Measurements from ENCODE around the gene C4orf51.

Gene C4orf51

DNA sequence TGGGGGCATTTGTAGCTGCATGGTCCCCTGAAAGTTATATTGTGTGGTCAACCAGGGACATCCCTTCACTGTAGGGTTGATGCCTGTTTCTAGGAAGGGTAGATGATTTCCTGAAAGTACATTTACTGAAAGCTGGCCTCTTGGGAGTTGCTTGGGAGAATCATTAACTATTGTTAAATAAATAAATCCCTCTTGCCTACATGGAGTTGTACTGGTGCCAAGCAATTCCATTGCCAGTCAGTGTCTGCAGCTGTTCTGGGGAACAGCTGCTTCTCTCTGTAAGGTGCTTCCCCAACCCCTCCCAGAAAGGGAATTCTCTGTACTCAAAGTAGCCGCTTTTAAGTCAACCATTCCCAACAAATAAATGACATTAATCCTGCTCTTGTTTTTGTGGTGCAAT lies 51.1 kb downstream of the C4orf51 start:
- no peak for TF ChIP-seq GABPA (IDR thresholded peaks at IDR 0.05; ENCODE audit: low read depth)
- TF ChIP-seq, protein P1, sequence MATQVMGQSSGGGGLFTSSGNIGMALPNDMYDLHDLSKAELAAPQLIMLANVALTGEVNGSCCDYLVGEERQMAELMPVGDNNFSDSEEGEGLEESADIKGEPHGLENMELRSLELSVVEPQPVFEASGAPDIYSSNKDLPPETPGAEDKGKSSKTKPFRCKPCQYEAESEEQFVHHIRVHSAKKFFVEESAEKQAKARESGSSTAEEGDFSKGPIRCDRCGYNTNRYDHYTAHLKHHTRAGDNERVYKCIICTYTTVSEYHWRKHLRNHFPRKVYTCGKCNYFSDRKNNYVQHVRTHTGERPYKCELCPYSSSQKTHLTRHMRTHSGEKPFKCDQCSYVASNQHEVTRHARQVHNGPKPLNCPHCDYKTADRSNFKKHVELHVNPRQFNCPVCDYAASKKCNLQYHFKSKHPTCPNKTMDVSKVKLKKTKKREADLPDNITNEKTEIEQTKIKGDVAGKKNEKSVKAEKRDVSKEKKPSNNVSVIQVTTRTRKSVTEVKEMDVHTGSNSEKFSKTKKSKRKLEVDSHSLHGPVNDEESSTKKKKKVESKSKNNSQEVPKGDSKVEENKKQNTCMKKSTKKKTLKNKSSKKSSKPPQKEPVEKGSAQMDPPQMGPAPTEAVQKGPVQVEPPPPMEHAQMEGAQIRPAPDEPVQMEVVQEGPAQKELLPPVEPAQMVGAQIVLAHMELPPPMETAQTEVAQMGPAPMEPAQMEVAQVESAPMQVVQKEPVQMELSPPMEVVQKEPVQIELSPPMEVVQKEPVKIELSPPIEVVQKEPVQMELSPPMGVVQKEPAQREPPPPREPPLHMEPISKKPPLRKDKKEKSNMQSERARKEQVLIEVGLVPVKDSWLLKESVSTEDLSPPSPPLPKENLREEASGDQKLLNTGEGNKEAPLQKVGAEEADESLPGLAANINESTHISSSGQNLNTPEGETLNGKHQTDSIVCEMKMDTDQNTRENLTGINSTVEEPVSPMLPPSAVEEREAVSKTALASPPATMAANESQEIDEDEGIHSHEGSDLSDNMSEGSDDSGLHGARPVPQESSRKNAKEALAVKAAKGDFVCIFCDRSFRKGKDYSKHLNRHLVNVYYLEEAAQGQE (IDR thresholded peaks at IDR 0.05; ENCODE audit: insufficient replicate concordance, low read depth) = no peak
- TF ChIP-seq POLR2AphosphoS5 (IDR thresholded peaks at IDR 0.05; ENCODE audit: low read depth) = no peak
- TF ChIP-seq, protein P2, sequence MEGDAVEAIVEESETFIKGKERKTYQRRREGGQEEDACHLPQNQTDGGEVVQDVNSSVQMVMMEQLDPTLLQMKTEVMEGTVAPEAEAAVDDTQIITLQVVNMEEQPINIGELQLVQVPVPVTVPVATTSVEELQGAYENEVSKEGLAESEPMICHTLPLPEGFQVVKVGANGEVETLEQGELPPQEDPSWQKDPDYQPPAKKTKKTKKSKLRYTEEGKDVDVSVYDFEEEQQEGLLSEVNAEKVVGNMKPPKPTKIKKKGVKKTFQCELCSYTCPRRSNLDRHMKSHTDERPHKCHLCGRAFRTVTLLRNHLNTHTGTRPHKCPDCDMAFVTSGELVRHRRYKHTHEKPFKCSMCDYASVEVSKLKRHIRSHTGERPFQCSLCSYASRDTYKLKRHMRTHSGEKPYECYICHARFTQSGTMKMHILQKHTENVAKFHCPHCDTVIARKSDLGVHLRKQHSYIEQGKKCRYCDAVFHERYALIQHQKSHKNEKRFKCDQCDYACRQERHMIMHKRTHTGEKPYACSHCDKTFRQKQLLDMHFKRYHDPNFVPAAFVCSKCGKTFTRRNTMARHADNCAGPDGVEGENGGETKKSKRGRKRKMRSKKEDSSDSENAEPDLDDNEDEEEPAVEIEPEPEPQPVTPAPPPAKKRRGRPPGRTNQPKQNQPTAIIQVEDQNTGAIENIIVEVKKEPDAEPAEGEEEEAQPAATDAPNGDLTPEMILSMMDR (IDR thresholded peaks at IDR 0.05; ENCODE audit: insufficient read depth, low read length) = no peak
- Histone ChIP-seq H3K4me3 (replicated peaks; ENCODE audit: insufficient read depth, low read length) (no peak overlapping the region), H3K27me3 (ENCODE audit: insufficient read depth, poor library complexity, severe bottlenecking) (peaks cover 18% of the 10 kb centered on the region), H3K27ac (replicated peaks) (no peak overlapping the region)
- no peak for DNase-seq (ENCODE audit: low read depth in 1 of 2, low spot score in 1 of 2)

DNA sequence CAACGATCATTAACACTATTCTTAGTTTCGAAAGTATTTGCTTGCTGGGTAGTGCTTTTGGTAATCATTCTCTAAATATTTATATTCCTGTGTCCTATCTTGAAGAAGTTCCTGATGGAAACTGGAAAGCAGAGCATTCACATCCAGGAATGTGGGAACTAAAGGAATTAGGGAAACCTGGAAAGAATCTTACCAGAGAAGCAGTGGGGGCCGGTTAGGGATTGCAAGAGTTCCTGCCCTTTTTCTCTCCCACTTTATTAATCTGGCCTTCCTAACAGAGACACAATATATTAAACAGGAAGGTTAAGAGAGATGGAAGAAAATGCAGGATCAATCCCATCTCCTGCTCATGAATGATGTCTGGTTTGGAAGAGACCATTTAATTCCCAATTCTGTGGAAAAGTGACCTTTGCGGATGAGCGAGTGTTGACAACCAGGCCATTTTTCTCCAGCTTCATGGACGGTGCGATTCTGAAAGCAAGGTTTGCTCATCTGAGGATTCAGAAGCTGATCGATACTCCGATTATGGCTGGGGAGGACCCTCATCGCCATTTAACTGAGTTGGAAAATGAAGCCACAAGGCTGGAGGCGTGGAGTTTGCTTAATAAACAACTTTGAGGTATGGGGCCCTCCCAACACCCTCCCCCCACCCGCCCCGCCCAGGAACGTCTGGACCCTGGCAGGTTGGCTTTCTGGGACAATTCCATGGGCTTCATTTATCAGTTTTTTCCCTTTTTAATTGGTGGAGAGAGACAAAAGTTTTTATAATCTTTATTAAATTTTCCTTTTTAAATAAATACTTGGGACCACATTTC lies 52.3 kb downstream of the C4orf51 start:
- TF ChIP-seq, protein P2 (IDR thresholded peaks at IDR 0.05; ENCODE audit: insufficient read depth, low read length) = no peak
- TF ChIP-seq SPI1 (IDR thresholded peaks at IDR 0.05; ENCODE audit: borderline replicate concordance, low read depth) (no peak), POLR2AphosphoS5 (IDR thresholded peaks at IDR 0.05; ENCODE audit: low read depth) (no peak), GABPA (IDR thresholded peaks at IDR 0.05; ENCODE audit: low read depth) (no peak)
- TF ChIP-seq, protein P1 (IDR thresholded peaks at IDR 0.05; ENCODE audit: insufficient replicate concordance, low read depth) = no peak
- H3K27ac ChIP-seq (replicated peaks) = no peak overlapping the region
- H3K4me3 ChIP-seq (replicated peaks; ENCODE audit: insufficient read depth, low read length) = peak overlapping the region; percentile 51
- peaks cover 18% of the 10 kb centered on the region for H3K27me3 ChIP-seq (ENCODE audit: insufficient read depth, poor library complexity, severe bottlenecking)
- DNase-seq (ENCODE audit: low read depth in 1 of 2, low spot score in 1 of 2) = no peak

DNA sequence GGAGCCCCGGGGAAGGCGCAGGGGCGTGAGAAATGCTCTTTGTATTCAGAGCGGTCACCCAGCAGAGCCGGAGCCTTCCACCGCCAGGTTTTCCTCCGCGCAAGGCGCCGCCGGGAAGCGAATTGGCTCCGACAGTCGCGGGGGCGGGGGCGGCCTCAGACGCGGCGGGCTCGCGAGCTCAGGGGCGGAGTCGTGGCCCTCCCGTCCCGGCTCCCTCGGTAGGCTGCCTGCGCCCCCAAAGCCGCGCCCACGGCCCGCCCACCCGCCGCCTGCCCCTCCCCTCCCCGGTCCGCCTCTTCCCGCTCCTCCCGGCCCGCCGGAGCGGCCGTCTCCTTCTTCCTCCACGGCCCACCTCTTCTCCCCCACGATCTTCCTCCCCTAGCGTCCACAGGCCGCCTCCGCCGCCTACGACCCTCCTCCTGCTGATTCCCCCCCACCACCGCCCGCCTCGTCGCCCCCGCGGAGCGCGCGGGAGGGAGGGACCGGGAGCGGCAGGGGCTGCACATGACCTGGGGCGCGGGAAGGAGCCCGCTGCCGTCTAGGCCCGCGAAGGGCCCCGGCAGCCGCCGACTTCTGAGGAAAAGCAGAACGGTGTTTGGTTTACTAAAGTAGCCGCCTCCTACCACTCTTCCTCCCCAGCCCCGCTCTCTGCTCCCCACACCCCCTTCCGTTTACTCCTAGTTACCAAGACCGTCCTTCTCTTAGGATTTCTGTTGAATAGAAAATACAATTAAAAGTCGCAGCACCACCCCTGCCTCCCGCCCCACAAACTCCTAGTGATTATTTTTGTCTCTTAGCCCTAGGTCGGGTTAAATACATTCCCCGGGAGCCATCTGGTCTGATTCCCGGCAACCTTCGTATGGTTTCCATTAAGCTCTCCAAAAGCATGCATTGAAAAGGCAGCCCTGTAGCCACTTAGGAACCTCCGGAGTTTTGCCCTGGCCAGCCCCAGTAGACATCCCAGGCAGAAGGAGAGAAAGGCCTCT lies 53.2 kb downstream of the C4orf51 start:
- DNase-seq (ENCODE audit: low read depth in 1 of 2, low spot score in 1 of 2) = peak; percentile 14 to 50

More for the DNA sequence above, 53.2 kb downstream of the C4orf51 start:
- TF ChIP-seq, protein P2 (IDR thresholded peaks at IDR 0.05; ENCODE audit: insufficient read depth, low read length) = no peak
- TF ChIP-seq SPI1 (IDR thresholded peaks at IDR 0.05; ENCODE audit: borderline replicate concordance, low read depth) (no peak), POLR2AphosphoS5 (IDR thresholded peaks at IDR 0.05; ENCODE audit: low read depth) (no peak), GABPA (IDR thresholded peaks at IDR 0.05; ENCODE audit: low read depth) (no peak)
- TF ChIP-seq, protein P1 (IDR thresholded peaks at IDR 0.05; ENCODE audit: insufficient replicate concordance, low read depth) = no peak
- peak overlapping the region; percentile 51 for H3K4me3 ChIP-seq (replicated peaks; ENCODE audit: insufficient read depth, low read length)
- H3K27me3 ChIP-seq (ENCODE audit: insufficient read depth, poor library complexity, severe bottlenecking) = peaks cover 18% of the 10 kb centered on the region
- H3K27ac ChIP-seq (replicated peaks) = no peak overlapping the region
